Measurements from ENCODE around the gene DOCK1.

The DOCK1 gene

DNA sequence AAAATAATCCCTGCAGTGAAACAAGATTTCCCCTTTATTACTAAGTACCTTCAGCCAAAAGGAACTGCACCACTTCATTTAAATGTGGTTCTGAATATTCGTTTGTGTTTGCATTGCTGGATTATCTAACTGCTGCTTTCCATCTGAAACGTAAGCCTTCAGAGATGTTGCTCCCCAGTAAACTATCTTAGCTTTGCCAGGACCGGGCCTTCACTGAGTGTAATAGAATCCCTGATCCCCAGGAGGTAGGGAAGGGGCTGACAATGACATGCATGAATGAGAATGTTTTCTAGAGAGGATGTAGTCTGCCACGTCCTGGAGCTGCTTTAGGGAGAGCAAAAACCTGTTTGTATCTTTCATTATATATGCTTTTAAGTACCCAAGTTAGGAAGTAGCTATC lies 310.6 kb downstream of the DOCK1 start:
- TF ChIP-seq, protein P1, sequence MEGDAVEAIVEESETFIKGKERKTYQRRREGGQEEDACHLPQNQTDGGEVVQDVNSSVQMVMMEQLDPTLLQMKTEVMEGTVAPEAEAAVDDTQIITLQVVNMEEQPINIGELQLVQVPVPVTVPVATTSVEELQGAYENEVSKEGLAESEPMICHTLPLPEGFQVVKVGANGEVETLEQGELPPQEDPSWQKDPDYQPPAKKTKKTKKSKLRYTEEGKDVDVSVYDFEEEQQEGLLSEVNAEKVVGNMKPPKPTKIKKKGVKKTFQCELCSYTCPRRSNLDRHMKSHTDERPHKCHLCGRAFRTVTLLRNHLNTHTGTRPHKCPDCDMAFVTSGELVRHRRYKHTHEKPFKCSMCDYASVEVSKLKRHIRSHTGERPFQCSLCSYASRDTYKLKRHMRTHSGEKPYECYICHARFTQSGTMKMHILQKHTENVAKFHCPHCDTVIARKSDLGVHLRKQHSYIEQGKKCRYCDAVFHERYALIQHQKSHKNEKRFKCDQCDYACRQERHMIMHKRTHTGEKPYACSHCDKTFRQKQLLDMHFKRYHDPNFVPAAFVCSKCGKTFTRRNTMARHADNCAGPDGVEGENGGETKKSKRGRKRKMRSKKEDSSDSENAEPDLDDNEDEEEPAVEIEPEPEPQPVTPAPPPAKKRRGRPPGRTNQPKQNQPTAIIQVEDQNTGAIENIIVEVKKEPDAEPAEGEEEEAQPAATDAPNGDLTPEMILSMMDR (conservative IDR thresholded peaks at IDR 0.05; ENCODE audit: low read length), result no peak
- TF ChIP-seq EZH2phosphoT487 (IDR thresholded peaks at IDR 0.05; ENCODE audit: borderline replicate concordance), result no peak
- no peak overlapping the region for H3K4me3 ChIP-seq (ENCODE audit: low read length, poor library complexity, severe bottlenecking)
- H3K79me2 ChIP-seq (ENCODE audit: insufficient read depth, low read length), result no peaks in the 10 kb centered on the region
- H3K9me3 ChIP-seq (ENCODE audit: insufficient read depth, low read depth, low read length), result no peaks in the 10 kb centered on the region
- no peaks in the 10 kb centered on the region for H4K20me1 ChIP-seq (ENCODE audit: insufficient read depth, low read length, poor library complexity, severe bottlenecking)
- no peak overlapping the region for H2AFZ ChIP-seq (ENCODE audit: low read length)
- no peaks in the 10 kb centered on the region for H3K9me2 ChIP-seq (replicated peaks; ENCODE audit: low read depth, low read length)
- H3F3A ChIP-seq (ENCODE audit: low read depth), result no peaks in the 10 kb centered on the region
- H3K36me3 ChIP-seq (ENCODE audit: insufficient read depth, low read length), result no peaks in the 10 kb centered on the region
- H3K4me2 ChIP-seq (ENCODE audit: low read depth, low read length, poor library complexity, severe bottlenecking), result no peak overlapping the region
- no peak overlapping the region for H3K9ac ChIP-seq (ENCODE audit: low read depth, low read length, poor library complexity, severe bottlenecking)
- H3K4me1 ChIP-seq (ENCODE audit: insufficient read depth, low read length, poor library complexity, severe bottlenecking), result no peaks in the 10 kb centered on the region
- H3K27me3 ChIP-seq (ENCODE audit: insufficient read depth, low read length, poor library complexity, severe bottlenecking), result no peaks in the 10 kb centered on the region

DNA sequence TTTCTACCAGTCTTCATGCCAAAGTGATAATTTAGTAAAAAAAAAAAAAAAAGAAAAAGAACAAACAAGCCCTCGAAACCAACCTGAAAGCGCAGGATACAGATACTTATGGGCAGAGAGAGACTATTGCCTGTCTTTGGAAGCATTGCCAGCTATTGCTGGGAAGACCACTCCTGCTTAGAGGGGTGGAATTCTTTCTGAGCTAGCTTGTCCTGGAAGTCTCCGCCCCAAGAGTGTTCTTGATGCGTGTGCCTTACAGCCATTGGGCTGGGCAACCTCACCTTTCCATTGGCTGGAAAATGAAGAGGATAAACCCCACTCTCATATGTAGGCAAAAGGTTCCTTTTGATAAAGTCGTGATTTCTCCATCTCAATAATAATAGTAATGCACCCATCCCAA lies 311.0 kb downstream of the DOCK1 start:
- Histone ChIP-seq H3K36me3 (ENCODE audit: insufficient read depth, low read length) (no peaks in the 10 kb centered on the region), H3K4me2 (ENCODE audit: low read depth, low read length, poor library complexity, severe bottlenecking) (no peak overlapping the region), H3K9me2 (replicated peaks; ENCODE audit: low read depth, low read length) (no peaks in the 10 kb centered on the region), H3K9ac (ENCODE audit: low read depth, low read length, poor library complexity, severe bottlenecking) (no peak overlapping the region), H3F3A (ENCODE audit: low read depth) (no peaks in the 10 kb centered on the region), H2AFZ (ENCODE audit: low read length) (no peak overlapping the region), H3K79me2 (ENCODE audit: insufficient read depth, low read length) (no peaks in the 10 kb centered on the region), H3K27me3 (ENCODE audit: insufficient read depth, low read length, poor library complexity, severe bottlenecking) (no peaks in the 10 kb centered on the region), H3K4me1 (ENCODE audit: insufficient read depth, low read length, poor library complexity, severe bottlenecking) (no peaks in the 10 kb centered on the region), H4K20me1 (ENCODE audit: insufficient read depth, low read length, poor library complexity, severe bottlenecking) (no peaks in the 10 kb centered on the region), H3K9me3 (ENCODE audit: insufficient read depth, low read depth, low read length) (no peaks in the 10 kb centered on the region), H3K4me3 (ENCODE audit: low read length, poor library complexity, severe bottlenecking) (no peak overlapping the region)
- TF ChIP-seq, protein P1 (conservative IDR thresholded peaks at IDR 0.05; ENCODE audit: low read length), result no peak
- TF ChIP-seq EZH2phosphoT487 (IDR thresholded peaks at IDR 0.05; ENCODE audit: borderline replicate concordance), result no peak

DNA sequence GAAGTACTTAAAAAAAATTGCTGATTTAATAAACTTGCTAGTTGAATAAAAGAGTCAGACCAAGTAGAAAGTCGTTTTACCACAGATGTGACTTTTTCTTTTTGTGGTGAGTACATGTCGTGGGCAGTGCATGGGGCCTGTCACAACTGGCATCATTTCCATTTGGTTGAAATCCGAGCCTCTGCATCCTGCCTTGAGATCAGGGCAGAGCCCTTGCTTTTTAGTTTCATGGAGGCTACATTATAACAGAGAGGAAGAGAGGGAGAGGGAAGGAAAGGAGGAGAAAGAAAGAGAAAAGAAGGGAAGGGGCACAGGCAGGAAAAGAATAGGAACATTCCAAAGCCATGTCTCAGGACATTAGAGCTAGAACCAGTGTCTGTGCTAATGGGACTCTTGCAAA lies 311.6 kb downstream of the DOCK1 start:
- no peaks in the 10 kb centered on the region for H3K36me3 ChIP-seq (ENCODE audit: insufficient read depth, low read length)
- no peak overlapping the region for H3K4me2 ChIP-seq (ENCODE audit: low read depth, low read length, poor library complexity, severe bottlenecking)
- H4K20me1 ChIP-seq (ENCODE audit: insufficient read depth, low read length, poor library complexity, severe bottlenecking), result no peaks in the 10 kb centered on the region
- no peaks in the 10 kb centered on the region for H3K4me1 ChIP-seq (ENCODE audit: insufficient read depth, low read length, poor library complexity, severe bottlenecking)
- no peaks in the 10 kb centered on the region for H3K9me2 ChIP-seq (replicated peaks; ENCODE audit: low read depth, low read length)
- no peaks in the 10 kb centered on the region for H3K9me3 ChIP-seq (ENCODE audit: insufficient read depth, low read depth, low read length)
- H3K9ac ChIP-seq (ENCODE audit: low read depth, low read length, poor library complexity, severe bottlenecking), result no peak overlapping the region
- H2AFZ ChIP-seq (ENCODE audit: low read length), result no peak overlapping the region
- no peaks in the 10 kb centered on the region for H3F3A ChIP-seq (ENCODE audit: low read depth)
- H3K4me3 ChIP-seq (ENCODE audit: low read length, poor library complexity, severe bottlenecking), result no peak overlapping the region
- no peaks in the 10 kb centered on the region for H3K27me3 ChIP-seq (ENCODE audit: insufficient read depth, low read length, poor library complexity, severe bottlenecking)
- no peaks in the 10 kb centered on the region for H3K79me2 ChIP-seq (ENCODE audit: insufficient read depth, low read length)
- TF ChIP-seq, protein P1 (conservative IDR thresholded peaks at IDR 0.05; ENCODE audit: low read length), result no peak
- no peak for TF ChIP-seq EZH2phosphoT487 (IDR thresholded peaks at IDR 0.05; ENCODE audit: borderline replicate concordance)
